Progenitor cell of endocrine pancreas (in vitro differentiated cells): ENCODE measurements around the gene CCDC141. TPM values are rescaled to one million over a fixed set of nuclear protein-coding genes. Genes with fewer than 3 reads are reported as not detected.

Source experiments
- DNase-seq: peaks from one replicate; pipeline ENCODE4 v3.0.0; 2021; ENCODE audit warnings: low spot score; ENCODE audit not compliant: unreplicated experiment
- H3K27ac Mint-ChIP-seq: 2 replicates; pipeline ENCODE4 v1.8.0; 2021; ENCODE audit warnings: mild to moderate bottlenecking, moderate library complexity, mixed read lengths
- H3K27me3 Mint-ChIP-seq: 2 replicates; pipeline ENCODE4 v1.8.0; 2021; ENCODE audit warnings: mixed read lengths
- H3K36me3 Mint-ChIP-seq: 2 replicates; pipeline ENCODE4 v1.8.0; 2022; ENCODE audit warnings: mixed read lengths; ENCODE audit not compliant: insufficient read depth
- H3K4me1 Mint-ChIP-seq: 2 replicates; pipeline ENCODE4 v1.8.0; 2021; ENCODE audit warnings: low read depth, mixed read lengths
- H3K4me3 Mint-ChIP-seq: 2 replicates; pipeline ENCODE4 v1.8.0; 2021; ENCODE audit warnings: low read depth, mild to moderate bottlenecking, moderate library complexity, mixed read lengths
- H3K9me3 Mint-ChIP-seq: 2 replicates; pipeline ENCODE4 v1.8.0; 2021; ENCODE audit warnings: low read depth, mixed read lengths
- total RNA-seq: library from RNA; stranded (reverse); gene quantifications from 2 replicates; pipeline ENCODE4 v1.2.1, GENCODE V29; 2021
- TF ChIP-seq, protein P1 (sequence below): fragments of 200-600 bp; sonication (generic); IDR thresholded peaks from one replicate; pipeline ENCODE4 v1.5.0; 2021; ENCODE audit warnings: antibody characterized with exemption, mild to moderate bottlenecking; ENCODE audit not compliant: unreplicated experiment

The CCDC141 gene
- total RNA-seq, 1 donor from 2014 or later, result 14.8 TPM

DNA sequence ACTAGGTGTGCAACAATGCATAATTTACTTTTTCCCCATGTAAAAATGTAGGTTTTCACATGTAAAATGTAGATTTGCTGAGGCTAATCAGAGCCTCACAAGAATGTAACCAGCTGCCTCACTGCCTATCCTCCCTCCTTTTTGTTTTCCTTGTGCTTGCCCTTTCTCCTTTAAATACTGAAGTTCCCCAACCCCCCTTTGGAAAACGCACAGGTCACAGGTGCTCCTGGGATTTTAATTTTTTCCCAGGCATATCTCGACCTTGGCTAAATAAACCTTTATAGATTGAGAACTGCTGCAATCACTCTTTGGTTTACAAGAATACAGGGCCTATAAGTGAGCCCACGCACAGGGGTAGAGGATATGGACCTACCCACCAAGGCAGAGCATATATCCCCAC is 165.5 kb downstream of the CCDC141 start:
- Mint-ChIP-seq H3K9me3 (no peaks in the 10 kb centered on the region), H3K27ac (no peak overlapping the region), H3K4me3 (no peak overlapping the region), H3K27me3 (no peaks in the 10 kb centered on the region), H3K36me3 (peaks cover 7% of the 10 kb centered on the region), H3K4me1 (peaks cover 1% of the 10 kb centered on the region)
- no peak for DNase-seq
- TF ChIP-seq, protein P1, sequence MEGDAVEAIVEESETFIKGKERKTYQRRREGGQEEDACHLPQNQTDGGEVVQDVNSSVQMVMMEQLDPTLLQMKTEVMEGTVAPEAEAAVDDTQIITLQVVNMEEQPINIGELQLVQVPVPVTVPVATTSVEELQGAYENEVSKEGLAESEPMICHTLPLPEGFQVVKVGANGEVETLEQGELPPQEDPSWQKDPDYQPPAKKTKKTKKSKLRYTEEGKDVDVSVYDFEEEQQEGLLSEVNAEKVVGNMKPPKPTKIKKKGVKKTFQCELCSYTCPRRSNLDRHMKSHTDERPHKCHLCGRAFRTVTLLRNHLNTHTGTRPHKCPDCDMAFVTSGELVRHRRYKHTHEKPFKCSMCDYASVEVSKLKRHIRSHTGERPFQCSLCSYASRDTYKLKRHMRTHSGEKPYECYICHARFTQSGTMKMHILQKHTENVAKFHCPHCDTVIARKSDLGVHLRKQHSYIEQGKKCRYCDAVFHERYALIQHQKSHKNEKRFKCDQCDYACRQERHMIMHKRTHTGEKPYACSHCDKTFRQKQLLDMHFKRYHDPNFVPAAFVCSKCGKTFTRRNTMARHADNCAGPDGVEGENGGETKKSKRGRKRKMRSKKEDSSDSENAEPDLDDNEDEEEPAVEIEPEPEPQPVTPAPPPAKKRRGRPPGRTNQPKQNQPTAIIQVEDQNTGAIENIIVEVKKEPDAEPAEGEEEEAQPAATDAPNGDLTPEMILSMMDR, result no peak

DNA sequence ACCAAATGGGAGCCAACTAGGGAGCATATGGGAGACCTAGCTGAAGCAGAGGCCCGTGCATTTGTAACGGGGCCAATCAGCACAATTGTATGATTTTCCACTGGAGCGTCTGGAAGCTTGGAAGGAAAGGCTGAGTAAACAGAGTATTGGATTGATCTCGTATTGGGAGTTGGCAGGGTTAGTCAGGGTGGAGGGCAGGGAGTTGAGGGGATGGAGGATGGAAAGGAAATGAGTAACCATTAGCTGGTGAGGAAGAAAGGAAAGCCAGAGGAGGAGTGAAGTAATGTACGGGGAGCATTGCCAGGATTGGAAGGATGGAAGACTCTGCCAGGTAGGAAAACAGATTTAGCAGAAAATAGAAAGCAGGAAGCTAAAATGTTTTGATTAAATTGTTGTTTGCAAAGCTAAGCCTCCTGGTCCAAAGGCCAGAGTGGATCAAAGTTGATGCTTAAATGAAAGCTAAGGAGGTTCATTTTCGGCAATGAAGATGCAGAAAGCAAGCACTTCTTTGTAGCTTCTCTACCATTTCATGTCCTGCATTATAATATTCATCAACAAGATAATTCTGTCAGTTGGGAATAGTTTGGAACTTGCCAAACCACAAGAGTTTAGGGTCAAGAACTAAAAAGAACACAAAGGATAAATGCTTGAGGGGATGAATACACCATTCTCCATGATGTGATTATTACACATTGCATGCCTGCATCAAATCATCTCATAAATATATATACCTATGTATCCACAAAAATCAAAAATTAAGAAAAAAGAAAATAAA is 167.1 kb downstream of the CCDC141 start:
- Mint-ChIP-seq H3K4me3 (no peak overlapping the region), H3K27ac (no peak overlapping the region), H3K4me1 (peaks cover 1% of the 10 kb centered on the region), H3K9me3 (no peaks in the 10 kb centered on the region), H3K27me3 (no peaks in the 10 kb centered on the region), H3K36me3 (peaks cover 7% of the 10 kb centered on the region)
- no peak for DNase-seq
- TF ChIP-seq, protein P1, result no peak

DNA sequence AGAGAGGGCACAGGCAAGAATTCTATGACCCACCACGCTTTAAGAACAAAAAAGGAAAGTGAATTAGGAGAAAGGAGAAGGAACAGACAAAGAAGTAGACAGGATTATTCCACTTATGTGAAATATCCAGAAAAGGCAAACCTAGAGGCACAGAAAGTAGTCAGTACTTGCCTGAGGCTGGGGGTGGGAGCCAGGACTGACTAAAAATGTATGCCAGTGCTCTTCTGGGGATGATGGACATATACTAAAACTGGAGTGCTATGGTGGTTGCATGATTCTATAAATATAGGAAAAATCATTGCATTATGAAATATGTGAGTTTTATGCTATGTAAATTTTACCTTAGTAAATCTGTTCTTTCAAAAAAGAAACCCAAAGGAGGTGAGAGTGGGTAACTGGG is 168.9 kb downstream of the CCDC141 start:
- no peaks in the 10 kb centered on the region for H3K27me3 Mint-ChIP-seq
- H3K36me3 Mint-ChIP-seq, result peaks cover 8% of the 10 kb centered on the region
- no peak overlapping the region for H3K27ac Mint-ChIP-seq
- H3K4me1 Mint-ChIP-seq, result peaks cover 2% of the 10 kb centered on the region
- no peaks in the 10 kb centered on the region for H3K9me3 Mint-ChIP-seq
- no peak overlapping the region for H3K4me3 Mint-ChIP-seq
- TF ChIP-seq, protein P1, result no peak
- no peak for DNase-seq

DNA sequence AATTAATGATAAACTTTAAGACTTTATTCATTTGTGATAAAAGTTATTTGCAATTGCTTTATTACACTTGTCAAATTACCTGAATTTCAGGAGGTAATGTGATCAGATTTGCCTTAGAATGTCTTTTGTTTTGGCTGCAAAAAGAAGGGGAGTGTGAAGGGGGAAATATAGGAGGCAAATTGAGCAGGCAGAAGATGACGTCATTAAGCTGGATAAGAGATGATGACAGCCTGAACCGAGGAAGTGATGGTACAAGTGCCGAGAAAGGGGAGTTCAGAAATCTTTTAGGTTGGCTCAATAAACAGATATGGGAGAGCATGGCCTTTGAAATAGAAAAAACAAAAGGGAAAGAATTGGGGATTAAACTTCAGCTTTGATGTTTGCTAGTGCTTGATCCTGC is 169.7 kb downstream of the CCDC141 start:
- H3K36me3 Mint-ChIP-seq, result peaks cover 8% of the 10 kb centered on the region
- H3K4me3 Mint-ChIP-seq, result no peak overlapping the region
- H3K27ac Mint-ChIP-seq, result no peak overlapping the region
- DNase-seq, result no peak
- TF ChIP-seq, protein P1, result no peak
- H3K4me1 Mint-ChIP-seq, result peaks cover 4% of the 10 kb centered on the region
- no peaks in the 10 kb centered on the region for H3K27me3 Mint-ChIP-seq
- no peaks in the 10 kb centered on the region for H3K9me3 Mint-ChIP-seq

DNA sequence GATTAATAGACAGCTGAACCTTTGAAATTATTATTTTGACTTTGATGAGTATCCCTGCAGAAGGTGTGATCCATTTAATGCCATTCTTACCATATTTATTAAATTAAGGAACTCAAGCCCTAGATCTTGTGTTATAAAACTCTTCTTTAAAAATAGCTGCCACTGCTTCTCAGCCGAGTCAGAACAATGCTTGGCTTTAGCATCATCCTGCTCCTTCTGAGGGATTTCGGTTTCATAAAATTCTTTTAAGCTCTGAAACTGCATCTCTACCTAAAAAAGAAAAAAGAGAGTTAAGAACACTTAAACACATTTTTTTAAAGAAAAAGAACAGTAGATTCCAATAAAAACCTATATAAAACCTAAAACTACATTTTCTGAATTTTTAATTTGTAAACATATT is 172.1 kb downstream of the CCDC141 start:
- no peak for DNase-seq
- H3K27ac Mint-ChIP-seq, result no peak overlapping the region
- H3K9me3 Mint-ChIP-seq, result no peaks in the 10 kb centered on the region
- H3K36me3 Mint-ChIP-seq, result peaks cover 4% of the 10 kb centered on the region
- no peaks in the 10 kb centered on the region for H3K27me3 Mint-ChIP-seq
- H3K4me1 Mint-ChIP-seq, result peaks cover 7% of the 10 kb centered on the region
- no peak overlapping the region for H3K4me3 Mint-ChIP-seq
- TF ChIP-seq, protein P1, result no peak
